Activated CD8-positive, alpha-beta memory T cell treated with anti-CD3 and anti-CD28 coated beads, Interleukin-2, amount 50 U/mL, for 4 hours (primary cell): ENCODE results near the gene GABBR1.

Experiments
- DNase-seq: peaks from one replicate; pipeline ENCODE4 v3.0.0-alpha.2; 2020

Gene GABBR1

DNA sequence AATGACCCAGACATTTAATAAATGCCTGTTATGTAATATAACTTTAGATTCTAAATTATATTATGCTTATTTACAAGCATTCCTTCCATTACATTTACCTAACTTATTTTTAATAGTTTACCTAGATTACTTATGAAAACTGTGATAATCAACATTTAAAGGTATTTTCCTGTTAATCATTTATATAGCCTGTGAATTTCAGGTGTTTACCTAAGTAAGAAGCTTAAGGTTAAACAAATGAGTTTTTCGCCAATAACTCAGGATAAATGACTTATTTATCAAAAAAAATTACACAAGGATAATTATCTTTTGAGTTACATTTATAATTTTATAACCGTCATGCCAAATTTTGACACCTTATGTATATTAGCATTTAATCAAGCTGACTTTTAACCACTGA, 108.9 kb downstream of the GABBR1 start:
- no peak for DNase-seq

DNA sequence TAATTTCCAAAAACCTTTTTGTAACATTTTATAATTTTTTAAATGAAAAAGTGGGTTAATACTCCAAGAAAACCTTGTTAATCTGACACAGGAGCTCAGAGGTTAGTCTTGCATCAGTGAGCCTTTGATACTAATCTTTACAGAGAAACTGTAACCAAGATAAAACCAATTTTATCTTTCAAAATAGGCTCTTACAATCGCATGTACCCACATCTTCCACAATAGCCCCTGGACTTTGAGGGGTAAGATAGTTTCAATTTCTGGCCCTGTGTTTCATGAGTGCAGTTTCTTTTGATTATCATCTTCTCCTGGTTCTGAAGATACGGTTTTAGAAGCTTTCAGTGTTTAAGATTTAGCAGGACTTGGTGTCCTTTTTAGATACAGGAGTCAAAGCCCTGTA, 110.8 kb downstream of the GABBR1 start:
- no peak for DNase-seq

DNA sequence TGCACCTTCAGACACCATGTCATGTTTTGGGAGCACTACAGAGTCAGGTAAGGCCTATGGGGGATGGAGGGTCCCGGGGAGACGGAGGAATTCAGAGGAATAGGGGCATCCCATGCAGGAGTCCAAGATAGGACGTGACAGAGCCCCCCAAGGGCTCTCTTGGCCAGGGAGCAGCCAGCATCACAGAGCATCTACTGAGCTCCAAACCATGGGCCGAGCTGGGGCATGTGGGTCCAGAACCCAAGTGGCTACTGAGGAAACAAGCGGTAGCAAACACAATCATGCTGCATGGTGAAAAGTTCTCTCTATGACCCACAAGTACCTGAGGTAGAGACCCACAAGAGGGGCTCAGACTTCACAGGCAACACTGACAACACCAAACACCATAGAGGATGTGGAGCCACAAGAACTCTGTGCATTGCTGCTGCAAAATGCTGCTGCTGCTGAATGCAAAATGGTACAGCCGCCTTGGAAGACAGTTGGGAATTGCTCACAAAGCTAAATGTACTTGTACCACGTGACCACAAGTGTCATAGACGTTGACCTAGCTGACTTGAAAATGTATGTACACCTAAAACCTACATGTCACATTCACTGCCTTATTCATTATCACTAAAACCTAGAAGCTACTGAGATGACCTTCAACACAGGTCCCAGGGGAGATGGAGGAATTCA, 111.8 kb downstream of the GABBR1 start:
- no peak for DNase-seq

DNA sequence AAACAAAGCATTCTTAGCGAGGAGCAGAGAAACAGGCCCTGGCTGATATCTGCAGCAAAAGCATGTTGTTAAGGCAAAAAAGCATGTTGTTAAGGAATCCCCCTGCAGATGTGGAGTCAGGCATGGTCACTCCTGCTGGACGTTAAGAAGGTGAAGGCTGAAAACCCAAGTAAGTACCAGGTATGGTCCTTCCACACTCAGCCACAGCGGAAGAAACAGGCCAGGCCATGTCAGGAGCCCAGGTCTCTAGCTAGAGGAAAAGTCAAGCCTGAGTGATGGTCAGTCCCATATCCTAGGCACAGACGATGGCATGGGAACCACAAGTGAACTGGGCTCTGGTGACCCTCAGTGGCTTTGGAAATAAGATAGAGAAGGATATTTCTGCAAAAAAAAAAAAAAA, 112.8 kb downstream of the GABBR1 start:
- DNase-seq = no peak

DNA sequence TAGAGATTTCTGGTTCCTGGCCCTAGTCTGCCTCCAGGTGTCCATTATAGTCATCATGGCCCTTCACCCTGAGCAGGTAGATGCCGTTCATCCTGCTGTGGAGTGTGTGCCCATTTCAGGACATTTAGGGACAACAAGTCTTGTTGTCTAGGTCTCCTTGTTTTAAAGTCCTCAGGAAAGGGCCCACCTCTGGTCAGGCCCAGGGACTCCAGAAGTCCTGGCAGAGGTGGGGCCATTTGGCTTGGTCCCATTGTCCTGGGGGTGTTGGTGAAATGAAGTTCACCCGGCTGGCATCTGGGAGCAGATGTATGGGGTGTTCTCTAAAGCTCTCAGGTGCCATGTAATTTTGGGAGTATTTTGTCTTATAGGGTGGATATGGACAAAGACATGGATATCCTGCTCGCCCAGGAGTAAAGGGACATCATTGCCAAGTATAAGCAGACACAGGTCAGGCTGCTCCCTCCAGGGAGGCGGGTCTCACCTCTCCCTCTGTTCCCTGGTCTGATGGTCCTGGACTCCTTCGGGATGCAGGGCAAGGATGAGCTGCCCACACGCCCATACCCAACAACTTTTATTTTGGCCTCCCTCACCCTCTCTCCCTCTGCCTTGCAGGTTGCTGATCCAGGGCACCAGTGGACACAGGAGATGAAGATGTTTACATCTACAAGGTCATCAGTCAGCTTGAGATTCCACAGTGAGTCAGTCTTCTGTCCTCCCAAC, 113.5 kb downstream of the GABBR1 start:
- DNase-seq = no peak

DNA sequence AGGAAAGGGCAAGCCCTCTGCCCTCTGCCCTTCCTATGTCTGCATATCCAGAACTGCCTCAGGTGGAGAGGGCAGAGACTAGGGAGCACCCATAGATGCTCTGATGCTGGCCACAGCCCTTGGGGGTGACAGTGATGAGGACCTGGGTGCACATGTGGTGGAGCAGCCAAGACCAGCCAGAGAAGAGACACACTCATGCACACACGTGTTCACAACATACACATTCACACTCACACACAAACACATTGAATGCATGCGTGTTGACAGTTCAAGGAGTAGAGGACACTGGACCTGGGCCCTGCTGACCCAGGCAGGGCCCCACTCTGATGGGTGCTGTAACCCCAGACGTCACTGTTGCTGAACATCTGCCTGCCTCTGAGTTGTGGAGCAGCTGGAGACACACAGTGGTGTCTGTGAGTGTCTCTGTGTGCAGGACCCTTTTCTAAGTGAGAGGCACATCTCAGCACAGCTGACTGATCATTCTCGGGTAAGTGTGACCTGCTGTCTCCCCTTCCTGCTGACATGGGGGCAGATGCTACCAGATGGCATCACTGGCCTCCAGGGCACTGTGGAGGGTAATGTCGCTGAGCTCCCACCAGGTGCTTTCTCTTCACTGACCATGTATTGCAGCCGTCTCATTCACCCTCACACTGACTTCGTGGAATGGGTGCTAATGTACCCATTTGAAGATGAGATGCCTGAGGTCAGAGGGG, 115.1 kb downstream of the GABBR1 start:
- no peak for DNase-seq

DNA sequence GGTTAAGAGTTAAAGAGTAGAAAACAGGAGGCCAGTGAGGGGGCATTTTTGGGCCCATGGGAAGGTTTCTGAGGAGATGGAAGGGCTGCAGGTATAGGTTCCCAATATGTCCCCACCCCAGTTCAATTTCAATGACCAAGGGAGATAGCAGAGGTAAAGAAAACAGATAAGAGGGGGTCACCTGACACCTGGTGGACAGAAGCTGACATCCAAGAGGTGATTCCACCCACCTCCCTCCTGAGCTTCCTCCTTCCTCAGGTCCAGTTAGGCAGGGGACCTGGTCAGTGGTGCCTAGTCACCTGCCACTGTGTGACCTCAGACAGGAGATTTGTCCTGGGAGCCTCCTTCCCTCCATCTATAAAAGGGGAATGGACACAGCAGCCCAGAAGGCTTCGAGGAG, 115.7 kb downstream of the GABBR1 start:
- DNase-seq = no peak

DNA sequence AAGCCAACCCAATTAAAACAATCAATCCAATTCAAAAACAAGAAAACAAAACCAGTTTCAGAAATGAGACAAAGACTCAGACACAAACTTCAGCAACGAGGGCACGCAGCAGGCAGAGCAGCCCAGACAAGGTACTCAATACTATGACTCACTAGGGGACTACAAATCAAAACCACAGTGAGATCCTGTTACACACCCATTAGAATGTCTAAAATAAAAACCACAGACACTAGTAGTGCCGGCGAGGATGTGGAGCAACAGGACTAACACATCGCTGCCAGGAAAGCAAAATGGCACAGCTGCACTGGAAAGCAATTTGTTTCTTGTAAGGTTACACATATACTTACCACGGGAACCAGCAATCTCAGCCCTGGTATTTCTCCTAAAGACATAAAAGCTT, 116.9 kb downstream of the GABBR1 start:
- no peak for DNase-seq

DNA sequence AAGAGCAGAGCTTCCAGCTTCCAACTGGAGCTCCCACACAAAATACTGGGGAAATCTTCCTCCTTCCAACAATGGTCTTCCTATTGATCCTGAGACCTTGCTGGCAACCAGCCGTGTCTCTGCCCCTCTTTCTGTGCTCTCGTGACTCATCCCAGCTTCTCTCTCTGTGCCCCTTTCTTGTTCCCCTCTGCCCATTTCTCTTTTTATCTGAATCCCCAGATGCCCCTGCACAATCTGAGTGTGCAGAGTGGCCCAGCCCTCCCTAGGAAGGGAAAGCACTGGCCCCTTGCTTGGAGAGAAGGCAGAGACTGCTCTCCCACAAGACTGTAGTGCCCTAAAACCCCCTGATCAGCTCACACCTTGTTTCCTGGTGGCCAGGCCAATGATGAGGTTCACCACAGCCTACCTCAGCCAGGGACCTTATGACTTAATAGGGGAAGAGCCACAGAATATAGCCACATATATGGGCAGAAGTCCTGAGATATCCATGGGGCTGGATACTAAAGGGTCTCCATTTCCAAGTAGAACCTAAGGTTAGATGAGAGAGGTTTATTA, 122.2 kb downstream of the GABBR1 start:
- DNase-seq = no peak

DNA sequence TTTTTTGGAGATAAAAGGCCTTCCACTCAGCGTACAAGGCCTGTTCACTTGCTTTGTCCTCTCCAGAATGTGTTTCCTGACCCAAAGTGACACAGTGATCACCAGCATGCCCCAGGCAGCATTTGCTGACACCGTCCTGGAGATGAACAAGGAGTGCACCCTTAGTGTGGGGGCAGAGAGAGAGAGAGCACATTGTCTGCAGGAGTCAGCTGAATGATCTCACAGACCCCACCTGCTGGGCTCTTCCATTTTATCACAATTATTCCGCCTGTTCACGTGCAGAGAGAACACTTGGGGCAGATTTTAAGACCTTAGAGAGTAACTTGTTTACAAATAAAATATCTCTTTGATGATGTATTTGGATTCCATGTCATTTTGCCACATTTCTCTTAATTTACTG, 122.8 kb downstream of the GABBR1 start:
- no peak for DNase-seq
